Astrocyte of the spinal cord (primary cell): Measurements from ENCODE around the gene DCDC2.

Source experiments
- DNase-seq: peaks from one replicate; pipeline ENCODE4 v3.0.0; 2011; ENCODE audit warnings: low read depth, low spot score
- H3K4me3 ChIP-seq: 2 replicates; pipeline ENCODE4 v1.5.1; 2011; ENCODE audit warnings: low read depth, mild to moderate bottlenecking, low read length, moderate library complexity
- in situ Hi-C: cut with HindIII; loops from 2 replicates; pipeline ENCODE4 v1.10.0; 2017; ENCODE audit warnings: low sequenced_read_pairs
- TF ChIP-seq, protein P1 (sequence below): IDR thresholded peaks from 2 replicates; pipeline ENCODE4 v1.5.1; 2012; ENCODE audit warnings: low read depth, mild to moderate bottlenecking, low read length, inconsistent platforms

The DCDC2 gene

GRCh38 chr6:24197892-24198291 lies 160.0 kb downstream of the DCDC2 start:
- H3K4me3 ChIP-seq = no peak overlapping the region

DNA sequence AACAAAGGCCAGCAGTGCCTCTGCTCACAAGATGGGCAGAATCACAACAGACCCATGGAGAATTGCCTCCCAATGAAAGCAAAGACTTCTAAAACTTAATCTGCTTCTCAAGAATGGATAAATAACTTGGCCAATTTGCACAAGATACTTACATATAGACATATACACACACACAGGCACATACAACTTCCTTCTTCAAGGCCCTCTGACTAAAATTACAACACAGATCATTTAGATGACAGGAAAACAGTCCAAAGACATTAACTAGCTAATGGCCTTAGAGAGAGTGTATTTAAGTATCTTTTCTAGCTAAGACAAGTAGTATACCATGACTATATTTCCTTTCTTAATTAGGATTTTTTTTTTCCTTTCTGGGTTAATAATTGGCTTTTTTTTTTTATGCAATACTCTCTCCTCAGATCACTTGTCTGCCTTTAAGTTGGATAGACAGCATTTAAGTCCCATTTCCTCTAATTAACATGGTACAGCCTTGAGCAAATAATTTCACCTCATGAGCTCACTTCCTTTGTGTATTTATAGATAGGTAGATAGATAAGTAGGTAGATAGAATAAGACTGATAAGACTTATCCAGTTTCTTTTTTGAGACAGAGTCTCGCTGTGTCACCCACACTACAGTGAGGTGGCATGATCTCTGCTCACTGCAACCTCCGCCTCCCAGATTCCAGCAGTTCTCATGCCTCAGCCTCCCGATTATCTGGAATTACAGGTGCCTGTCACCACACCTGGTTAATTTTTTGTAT lies 161.8 kb downstream of the DCDC2 start:
- TF ChIP-seq, protein P1, sequence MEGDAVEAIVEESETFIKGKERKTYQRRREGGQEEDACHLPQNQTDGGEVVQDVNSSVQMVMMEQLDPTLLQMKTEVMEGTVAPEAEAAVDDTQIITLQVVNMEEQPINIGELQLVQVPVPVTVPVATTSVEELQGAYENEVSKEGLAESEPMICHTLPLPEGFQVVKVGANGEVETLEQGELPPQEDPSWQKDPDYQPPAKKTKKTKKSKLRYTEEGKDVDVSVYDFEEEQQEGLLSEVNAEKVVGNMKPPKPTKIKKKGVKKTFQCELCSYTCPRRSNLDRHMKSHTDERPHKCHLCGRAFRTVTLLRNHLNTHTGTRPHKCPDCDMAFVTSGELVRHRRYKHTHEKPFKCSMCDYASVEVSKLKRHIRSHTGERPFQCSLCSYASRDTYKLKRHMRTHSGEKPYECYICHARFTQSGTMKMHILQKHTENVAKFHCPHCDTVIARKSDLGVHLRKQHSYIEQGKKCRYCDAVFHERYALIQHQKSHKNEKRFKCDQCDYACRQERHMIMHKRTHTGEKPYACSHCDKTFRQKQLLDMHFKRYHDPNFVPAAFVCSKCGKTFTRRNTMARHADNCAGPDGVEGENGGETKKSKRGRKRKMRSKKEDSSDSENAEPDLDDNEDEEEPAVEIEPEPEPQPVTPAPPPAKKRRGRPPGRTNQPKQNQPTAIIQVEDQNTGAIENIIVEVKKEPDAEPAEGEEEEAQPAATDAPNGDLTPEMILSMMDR = no peak
- H3K4me3 ChIP-seq = no peak overlapping the region
- no peak for DNase-seq
- in situ Hi-C loops = no loop called here

More at GRCh38 chr6:24197892-24198291, 160.0 kb downstream of the DCDC2 start:
- no peak for DNase-seq
- in situ Hi-C loops = no loop called here
- TF ChIP-seq, protein P1 = no peak

DNA sequence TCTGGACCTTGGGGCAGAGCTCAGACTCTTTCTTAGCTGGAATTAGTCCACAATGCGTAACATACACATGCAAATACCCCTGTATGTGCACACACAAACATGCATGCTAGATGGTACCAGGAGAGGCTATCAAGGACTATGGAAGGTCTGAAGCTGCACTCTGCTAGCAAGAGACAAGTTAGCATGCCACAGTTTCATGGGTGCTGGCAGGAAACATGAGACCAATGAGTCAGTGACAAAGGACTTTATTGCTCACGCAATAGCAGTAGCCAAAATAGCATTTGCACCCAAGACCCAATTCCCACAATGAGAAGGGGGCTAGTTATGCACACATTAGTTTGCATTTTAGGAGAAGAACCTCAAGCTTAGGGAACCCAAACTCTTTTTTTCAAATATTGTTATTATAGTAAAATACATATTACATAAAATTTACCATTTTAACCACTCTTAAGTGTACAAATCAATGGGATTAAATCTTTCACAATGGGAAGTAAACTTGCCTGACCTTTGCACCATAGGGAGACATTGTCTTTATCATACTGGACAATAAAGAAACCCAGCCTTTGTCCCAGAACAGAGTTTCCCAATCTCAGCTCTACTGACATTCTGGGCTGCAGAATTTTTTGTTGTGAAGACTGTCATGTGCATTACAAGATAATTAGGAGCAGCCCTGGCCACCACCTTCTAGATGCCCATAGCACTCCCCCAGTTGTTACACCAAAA lies 162.7 kb downstream of the DCDC2 start:
- no peak for DNase-seq
- TF ChIP-seq, protein P1 = no peak
- H3K4me3 ChIP-seq = no peak overlapping the region
- in situ Hi-C loops = no loop called here

DNA sequence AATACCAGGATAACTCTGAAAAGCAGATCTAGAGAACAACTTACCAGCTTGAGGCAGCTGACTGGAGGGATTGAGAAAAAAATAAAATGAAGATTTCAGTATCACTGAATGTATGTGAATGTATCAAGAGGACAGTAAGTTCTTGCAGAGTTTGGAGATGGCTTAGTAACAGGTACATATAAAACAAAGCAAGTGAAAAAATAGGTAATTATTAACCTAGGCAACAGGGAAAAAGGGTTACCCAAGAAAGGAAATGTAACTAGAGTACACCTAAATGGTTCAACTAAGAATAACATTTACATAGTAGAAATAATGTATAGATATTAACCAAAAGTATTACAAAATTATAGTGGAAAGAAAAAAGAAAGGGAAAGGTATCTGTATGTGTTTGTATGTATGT lies 164.5 kb downstream of the DCDC2 start:
- TF ChIP-seq, protein P1 = no peak
- no peak for DNase-seq
- no peak overlapping the region for H3K4me3 ChIP-seq
- in situ Hi-C loops = no loop called here

- DNase-seq = no peak
- TF ChIP-seq, protein P1 = no peak
- H3K4me3 ChIP-seq = no peak overlapping the region
- in situ Hi-C loops = no loop called here
These were observed 166.5 kb downstream of the DCDC2 start for GRCh38 chr6:24191346-24191745.

DNA sequence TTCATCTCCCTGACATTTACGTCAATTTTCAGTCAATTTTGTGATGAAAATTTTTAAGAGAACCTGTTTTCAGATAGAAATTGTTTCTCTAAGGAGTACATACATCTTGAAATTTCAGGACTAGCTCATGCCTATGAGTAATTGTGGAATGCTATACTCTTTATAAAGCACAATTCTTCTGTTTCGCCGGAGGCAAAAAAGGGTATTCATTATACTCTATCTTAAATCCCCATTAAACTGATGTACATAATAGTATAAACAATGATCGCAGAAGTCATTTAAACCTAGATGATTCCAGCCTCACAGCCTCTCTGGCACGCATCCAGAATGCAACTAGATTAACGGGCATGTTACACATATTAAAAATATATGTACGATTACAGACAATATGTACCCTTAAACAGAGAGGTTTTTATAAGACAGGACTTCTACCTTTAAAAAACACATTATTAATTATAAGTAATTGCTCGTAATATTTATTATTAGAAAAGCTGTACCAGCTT lies 169.2 kb downstream of the DCDC2 start:
- TF ChIP-seq, protein P1 = no peak
- no peak for DNase-seq
- in situ Hi-C loops = no loop called here
- H3K4me3 ChIP-seq = no peak overlapping the region
